Left ventricle myocardium inferior (tissue), 1 donor: ENCODE measurements around the gene TRAF1. TPM values are rescaled to one million over a fixed set of nuclear protein-coding genes. Genes with fewer than 3 reads are reported as not detected.

ENCODE experiments used
- DNase-seq: peaks from one replicate; pipeline ENCODE4 v3.0.0-alpha.2; 2020
- H3K27ac ChIP-seq: fragments of 200-600 bp; replicated peaks from 2 replicates; pipeline ENCODE4 v1.8.0; 2021
- H3K27me3 ChIP-seq: fragments of 200-600 bp; 2 replicates; pipeline ENCODE4 v1.8.0; 2021; ENCODE audit warnings: low read depth
- H3K36me3 ChIP-seq: fragments of 200-600 bp; 2 replicates; pipeline ENCODE4 v1.8.0; 2021
- H3K4me1 ChIP-seq: fragments of 200-600 bp; 2 replicates; pipeline ENCODE4 v1.8.0; 2021
- H3K4me3 ChIP-seq: fragments of 200-600 bp; 2 replicates; pipeline ENCODE4 v1.8.0; 2021; ENCODE audit warnings: mild to moderate bottlenecking, moderate library complexity
- H3K9me3 ChIP-seq: fragments of 200-600 bp; replicated peaks from 2 replicates; pipeline ENCODE4 v1.8.0; 2021
- intact Hi-C: fragments of 100-400 bp; cut with micrococcal nuclease; formaldehyde crosslinking; loops from one replicate; pipeline ENCODE4 v1.11.0; 2022
- total RNA-seq: library from RNA; stranded (reverse); fragmentation: NEBNext Ultra II Directional; extraction: Animal tissue kit (Norgen Biotek cat#: 25700); gene quantifications from one replicate; pipeline ENCODE4 v1.2.1, GENCODE V29; 2021
- TF ChIP-seq, protein P1 (sequence below): fragments of 200-600 bp; IDR thresholded peaks from 2 replicates; pipeline ENCODE4 v1.8.0; 2021; ENCODE audit warnings: antibody characterized with exemption, mild to moderate bottlenecking, borderline replicate concordance
- donor health status: DM: no; HTN: yes; CAD: no; lungs with severe emphysema.

The TRAF1 gene
- total RNA-seq, 1 donor from 2014 or later = 2.6 TPM

- DNase-seq = no peak
- H3K27ac ChIP-seq = peak overlapping the region; percentile 35
Measured at GRCh38 chr9:120914953-120915352, 11.6 kb downstream of the TRAF1 start.

DNA sequence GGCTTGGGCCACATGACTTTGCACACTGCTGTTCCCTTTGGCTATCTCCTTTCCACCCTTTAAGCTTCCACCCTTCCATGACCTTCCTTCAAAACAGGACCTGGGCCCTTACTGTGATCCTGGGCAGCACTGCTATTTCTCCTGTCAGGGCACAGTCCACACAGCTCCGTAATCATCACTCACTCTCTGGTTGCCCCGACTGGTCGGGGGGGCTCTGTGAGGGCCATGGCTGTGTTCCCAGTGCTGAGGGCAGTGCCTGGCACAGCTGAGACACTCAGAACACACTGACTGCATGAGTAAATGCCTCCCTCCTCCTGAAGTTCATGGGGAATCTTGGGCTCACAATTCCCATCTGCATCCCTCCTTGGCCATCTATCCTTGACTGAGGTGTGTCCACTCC, 12.2 kb downstream of the TRAF1 start:
- H3K4me3 ChIP-seq = no peak overlapping the region
- DNase-seq = no peak
- peaks cover 28% of the 10 kb centered on the region for H3K4me1 ChIP-seq
- intact Hi-C loops = no loop called here
- peaks cover 8% of the 10 kb centered on the region for H3K36me3 ChIP-seq
- TF ChIP-seq, protein P1, sequence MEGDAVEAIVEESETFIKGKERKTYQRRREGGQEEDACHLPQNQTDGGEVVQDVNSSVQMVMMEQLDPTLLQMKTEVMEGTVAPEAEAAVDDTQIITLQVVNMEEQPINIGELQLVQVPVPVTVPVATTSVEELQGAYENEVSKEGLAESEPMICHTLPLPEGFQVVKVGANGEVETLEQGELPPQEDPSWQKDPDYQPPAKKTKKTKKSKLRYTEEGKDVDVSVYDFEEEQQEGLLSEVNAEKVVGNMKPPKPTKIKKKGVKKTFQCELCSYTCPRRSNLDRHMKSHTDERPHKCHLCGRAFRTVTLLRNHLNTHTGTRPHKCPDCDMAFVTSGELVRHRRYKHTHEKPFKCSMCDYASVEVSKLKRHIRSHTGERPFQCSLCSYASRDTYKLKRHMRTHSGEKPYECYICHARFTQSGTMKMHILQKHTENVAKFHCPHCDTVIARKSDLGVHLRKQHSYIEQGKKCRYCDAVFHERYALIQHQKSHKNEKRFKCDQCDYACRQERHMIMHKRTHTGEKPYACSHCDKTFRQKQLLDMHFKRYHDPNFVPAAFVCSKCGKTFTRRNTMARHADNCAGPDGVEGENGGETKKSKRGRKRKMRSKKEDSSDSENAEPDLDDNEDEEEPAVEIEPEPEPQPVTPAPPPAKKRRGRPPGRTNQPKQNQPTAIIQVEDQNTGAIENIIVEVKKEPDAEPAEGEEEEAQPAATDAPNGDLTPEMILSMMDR = no peak
- no peaks in the 10 kb centered on the region for H3K9me3 ChIP-seq
- H3K27me3 ChIP-seq = no peaks in the 10 kb centered on the region
- H3K27ac ChIP-seq = peak overlapping the region; percentile 35

More at GRCh38 chr9:120914953-120915352, 11.6 kb downstream of the TRAF1 start:
- H3K9me3 ChIP-seq = no peaks in the 10 kb centered on the region
- H3K27me3 ChIP-seq = no peaks in the 10 kb centered on the region
- no peak overlapping the region for H3K4me3 ChIP-seq
- TF ChIP-seq, protein P1 = no peak
- H3K36me3 ChIP-seq = peaks cover 8% of the 10 kb centered on the region
- intact Hi-C loops = no loop called here
- peaks cover 34% of the 10 kb centered on the region for H3K4me1 ChIP-seq

GRCh38 chr9:120913647-120914264, 12.8 kb downstream of the TRAF1 start:
- no peak overlapping the region for H3K4me3 ChIP-seq
- no peak for DNase-seq
- TF ChIP-seq, protein P1 = no peak
- H3K27me3 ChIP-seq = no peaks in the 10 kb centered on the region
- H3K36me3 ChIP-seq = peaks cover 14% of the 10 kb centered on the region
- no peaks in the 10 kb centered on the region for H3K9me3 ChIP-seq
- intact Hi-C loops = no loop called here
- H3K4me1 ChIP-seq = peaks cover 22% of the 10 kb centered on the region
- peak overlapping the region; percentile 35 for H3K27ac ChIP-seq

- Histone ChIP-seq H3K27me3 (no peaks in the 10 kb centered on the region), H3K4me1 (peaks cover 16% of the 10 kb centered on the region), H3K27ac (no peak overlapping the region), H3K9me3 (no peaks in the 10 kb centered on the region), H3K36me3 (peaks cover 15% of the 10 kb centered on the region), H3K4me3 (no peak overlapping the region)
- DNase-seq = no peak
- intact Hi-C loops = no loop called here
- TF ChIP-seq, protein P1 = no peak
Measured at GRCh38 chr9:120912958-120913646, 13.5 kb downstream of the TRAF1 start.

GRCh38 chr9:120911295-120911837, 15.2 kb downstream of the TRAF1 start:
- H3K27ac ChIP-seq = no peak overlapping the region
- no peaks in the 10 kb centered on the region for H3K27me3 ChIP-seq
- intact Hi-C loops = no loop called here
- TF ChIP-seq, protein P1 = no peak
- peaks cover 9% of the 10 kb centered on the region for H3K4me1 ChIP-seq
- no peak overlapping the region for H3K4me3 ChIP-seq
- DNase-seq = no peak
- H3K9me3 ChIP-seq = no peaks in the 10 kb centered on the region
- peaks cover 15% of the 10 kb centered on the region for H3K36me3 ChIP-seq
